ENCODE results near the gene CDH23. TPM values are rescaled to one million over a fixed set of nuclear protein-coding genes. Genes with fewer than 3 reads are reported as not detected.

Gene CDH23
- total and polyA plus RNA-seq, 2 experiments from 2014 or later: 0.08 TPM; not detected in 1

DNA sequence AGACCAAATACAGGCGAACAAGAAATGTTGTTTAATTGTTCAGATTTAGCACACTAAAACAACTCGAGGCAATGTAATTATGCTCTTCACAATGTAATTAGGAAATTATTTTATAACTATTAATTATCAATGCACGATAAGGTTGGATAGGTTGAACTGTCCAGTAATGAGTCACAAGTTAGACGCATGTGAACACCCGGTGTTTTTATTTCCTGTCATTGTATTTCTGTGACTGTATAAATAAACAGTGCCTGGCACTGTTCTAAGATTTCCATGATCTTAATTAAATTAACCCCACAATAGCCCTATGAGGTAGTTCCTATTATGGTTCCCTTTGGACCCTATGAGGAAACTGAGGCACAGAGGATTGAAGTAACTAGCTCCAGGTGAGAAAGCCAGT is 296.7 kb downstream of the CDH23 start:
- Histone ChIP-seq H3K27ac (no peak overlapping the region), H2AFZ (no peak overlapping the region), H3K4me2 (ENCODE audit: unreplicated experiment) (no peak overlapping the region), H3K79me2 (ENCODE audit: insufficient read depth) (no peaks in the 10 kb centered on the region), H4K20me1 (ENCODE audit: insufficient read depth) (no peaks in the 10 kb centered on the region), H3K9ac (no peak overlapping the region), H3K4me1 (ENCODE audit: insufficient read depth) (no peaks in the 10 kb centered on the region), H3K27me3 (replicated peaks; ENCODE audit: insufficient read depth) (peaks cover 4% of the 10 kb centered on the region; the same call in 1 of the 2 replicates), H3K9me3 (ENCODE audit: low read depth) (no peaks in the 10 kb centered on the region), H3K9me2 (ENCODE audit: insufficient read depth) (no peaks in the 10 kb centered on the region), H3K4me3 (no peak overlapping the region), H3K36me3 (ENCODE audit: low read depth) (no peaks in the 10 kb centered on the region), H3F3A (ENCODE audit: insufficient read depth) (no peaks in the 10 kb centered on the region)
- 52 to 59% methylated on average over 5 of the region's 5 CpGs for WGBS, 2 experiments (ENCODE audit: low coverage in 1 of 2, low lambda C conversion rate in 2 of 2, missing lambda C conversion rate in 2 of 2)
- peak; percentile 10 for DNase-seq
- TF ChIP-seq EZH2 (IDR thresholded peaks at IDR 0.05; ENCODE audit: insufficient read depth, poor library complexity, severe bottlenecking) (no peak), EZH2phosphoT487 (IDR thresholded peaks at IDR 0.05; ENCODE audit: insufficient read depth, low read depth) (no peak)
- in situ Hi-C loops (cut with MboI): no loop called here

DNA sequence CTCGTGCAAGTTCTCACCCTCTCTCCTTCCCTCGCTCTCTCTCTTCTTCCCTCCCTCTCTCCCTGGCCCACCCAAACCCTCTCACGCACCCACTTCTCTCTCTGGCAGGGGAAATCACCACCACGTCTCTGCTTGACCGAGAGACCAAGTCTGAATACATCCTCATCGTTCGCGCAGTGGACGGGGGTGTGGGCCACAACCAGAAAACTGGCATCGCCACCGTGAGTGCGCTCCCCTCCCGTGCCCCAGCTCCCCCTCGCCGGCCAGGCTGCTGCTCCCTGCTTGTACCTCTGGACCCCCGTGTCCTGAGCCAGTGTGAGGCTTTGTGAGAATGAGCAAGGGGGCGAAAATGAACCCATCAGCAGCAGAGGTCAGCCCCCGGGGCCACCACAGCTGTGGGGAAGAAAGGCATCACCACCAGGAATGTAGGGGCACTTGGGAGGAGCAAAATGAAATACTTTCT is 297.4 kb downstream of the CDH23 start:
- TF ChIP-seq EZH2phosphoT487 (IDR thresholded peaks at IDR 0.05; ENCODE audit: insufficient read depth, low read depth): no peak
- no peak for TF ChIP-seq EZH2 (IDR thresholded peaks at IDR 0.05; ENCODE audit: insufficient read depth, poor library complexity, severe bottlenecking)
- no peak overlapping the region for H3K4me3 ChIP-seq
- H2AFZ ChIP-seq: no peak overlapping the region
- H3K79me2 ChIP-seq (ENCODE audit: insufficient read depth): no peaks in the 10 kb centered on the region
- H3K4me2 ChIP-seq (ENCODE audit: unreplicated experiment): no peak overlapping the region
- 79 to 88% methylated on average over 10 to 18 of the region's 18 CpGs for WGBS, 2 experiments (ENCODE audit: low coverage in 1 of 2, low lambda C conversion rate in 2 of 2, missing lambda C conversion rate in 2 of 2)
- in situ Hi-C loops (cut with MboI): no loop called here
- no peaks in the 10 kb centered on the region for H3K9me3 ChIP-seq (ENCODE audit: low read depth)
- H3K4me1 ChIP-seq (ENCODE audit: insufficient read depth): no peaks in the 10 kb centered on the region
- H3K36me3 ChIP-seq (ENCODE audit: low read depth): no peaks in the 10 kb centered on the region
- no peaks in the 10 kb centered on the region for H4K20me1 ChIP-seq (ENCODE audit: insufficient read depth)
- DNase-seq: no peak
- no peak overlapping the region for H3K9ac ChIP-seq
- no peaks in the 10 kb centered on the region for H3F3A ChIP-seq (ENCODE audit: insufficient read depth)
- H3K27me3 ChIP-seq (replicated peaks; ENCODE audit: insufficient read depth): peaks cover 4% of the 10 kb centered on the region
- no peaks in the 10 kb centered on the region for H3K9me2 ChIP-seq (ENCODE audit: insufficient read depth)
- H3K27ac ChIP-seq: no peak overlapping the region

- WGBS, 2 experiments (ENCODE audit: low coverage in 1 of 2, low lambda C conversion rate in 2 of 2, missing lambda C conversion rate in 2 of 2): 64 to 74% methylated on average over 10 of the region's 10 CpGs
- in situ Hi-C loops (cut with MboI): no loop called here
- Histone ChIP-seq H2AFZ (no peak overlapping the region), H3K9ac (no peak overlapping the region), H3K9me2 (ENCODE audit: insufficient read depth) (no peaks in the 10 kb centered on the region), H3K4me2 (ENCODE audit: unreplicated experiment) (no peak overlapping the region), H3K4me3 (no peak overlapping the region), H3K27me3 (replicated peaks; ENCODE audit: insufficient read depth) (peaks cover 4% of the 10 kb centered on the region), H4K20me1 (ENCODE audit: insufficient read depth) (no peaks in the 10 kb centered on the region), H3K27ac (no peak overlapping the region), H3K9me3 (ENCODE audit: low read depth) (no peaks in the 10 kb centered on the region), H3K36me3 (ENCODE audit: low read depth) (no peaks in the 10 kb centered on the region), H3K79me2 (ENCODE audit: insufficient read depth) (no peaks in the 10 kb centered on the region), H3K4me1 (ENCODE audit: insufficient read depth) (no peaks in the 10 kb centered on the region), H3F3A (ENCODE audit: insufficient read depth) (no peaks in the 10 kb centered on the region)
- TF ChIP-seq EZH2phosphoT487 (IDR thresholded peaks at IDR 0.05; ENCODE audit: insufficient read depth, low read depth): no peak
- TF ChIP-seq EZH2 (IDR thresholded peaks at IDR 0.05; ENCODE audit: insufficient read depth, poor library complexity, severe bottlenecking): no peak
- DNase-seq: no peak
Observed at GRCh38 chr10:71694567-71694968, 297.8 kb downstream of the CDH23 start.

DNA sequence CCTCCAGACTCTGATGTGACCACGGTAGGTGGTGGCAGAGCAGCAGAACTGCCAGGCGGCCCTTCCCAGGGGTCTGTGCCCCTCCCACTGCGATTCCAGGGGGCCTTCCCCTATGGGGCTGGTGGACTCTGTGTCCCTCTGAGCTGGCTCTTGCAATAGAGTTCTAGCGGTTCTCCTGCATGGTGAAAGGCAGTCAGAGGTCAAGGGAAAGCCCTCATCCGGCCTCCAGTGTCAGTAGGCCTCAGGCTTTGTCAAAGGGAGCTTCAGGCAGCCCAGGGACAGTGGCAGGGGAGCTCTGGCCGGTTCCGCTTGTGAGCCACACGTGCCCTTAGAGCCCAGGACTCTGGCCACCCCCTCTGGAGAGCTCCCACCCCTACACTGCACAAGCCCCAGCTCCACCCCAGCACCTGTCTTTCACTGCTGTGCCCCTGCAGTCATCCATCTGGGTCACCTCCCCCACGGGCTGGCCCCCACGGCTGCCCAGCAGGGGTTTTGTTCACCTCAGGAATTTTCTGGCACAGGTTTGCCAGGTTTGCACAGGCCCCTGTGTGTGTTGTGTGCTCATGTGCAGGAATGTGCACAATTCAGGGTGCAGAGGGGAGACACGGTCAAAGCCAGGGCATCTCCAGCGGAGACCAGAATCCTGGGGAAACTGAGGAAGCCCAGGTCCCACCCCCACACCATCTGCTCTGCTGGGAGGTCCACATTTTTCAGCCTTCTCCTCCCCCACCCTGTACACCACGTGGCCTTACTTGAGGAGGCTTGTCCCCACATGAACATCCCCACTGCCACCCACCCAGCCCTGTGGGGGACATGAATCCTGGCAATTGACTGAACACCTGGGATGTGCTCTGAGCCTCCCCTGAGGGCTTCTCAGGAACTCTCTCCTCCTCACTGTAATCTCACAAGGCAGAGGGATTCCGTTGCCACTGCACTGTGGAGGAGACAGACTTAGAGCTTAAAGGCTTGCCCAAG is 299.1 kb downstream of the CDH23 start:
- Histone ChIP-seq H3K9ac (no peak overlapping the region), H3K79me2 (ENCODE audit: insufficient read depth) (no peaks in the 10 kb centered on the region), H3K9me2 (ENCODE audit: insufficient read depth) (no peaks in the 10 kb centered on the region), H3K36me3 (ENCODE audit: low read depth) (no peaks in the 10 kb centered on the region), H4K20me1 (ENCODE audit: insufficient read depth) (no peaks in the 10 kb centered on the region), H3K27me3 (replicated peaks; ENCODE audit: insufficient read depth) (peaks cover 3% of the 10 kb centered on the region), H3K27ac (no peak overlapping the region), H3K4me2 (ENCODE audit: unreplicated experiment) (no peak overlapping the region), H3K4me3 (no peak overlapping the region), H3K9me3 (ENCODE audit: low read depth) (no peaks in the 10 kb centered on the region), H3F3A (ENCODE audit: insufficient read depth) (no peaks in the 10 kb centered on the region), H2AFZ (no peak overlapping the region), H3K4me1 (ENCODE audit: insufficient read depth) (no peaks in the 10 kb centered on the region)
- DNase-seq: no peak
- WGBS, 2 experiments (ENCODE audit: low coverage in 1 of 2, low lambda C conversion rate in 2 of 2, missing lambda C conversion rate in 2 of 2): 64 to 72% methylated on average over 13 to 14 of the region's 14 CpGs
- in situ Hi-C loops (cut with MboI): no loop called here
- no peak for TF ChIP-seq EZH2phosphoT487 (IDR thresholded peaks at IDR 0.05; ENCODE audit: insufficient read depth, low read depth)
- TF ChIP-seq EZH2 (IDR thresholded peaks at IDR 0.05; ENCODE audit: insufficient read depth, poor library complexity, severe bottlenecking): no peak

Data from GM23248 (cell line).